ENCODE results near the gene ZSWIM7. TPM values are rescaled to one million over a fixed set of nuclear protein-coding genes. Genes with fewer than 3 reads are reported as not detected.

Gene ZSWIM7
- total RNA-seq, 2 experiments from 2014 or later = 27.2 to 33.2 TPM

DNA sequence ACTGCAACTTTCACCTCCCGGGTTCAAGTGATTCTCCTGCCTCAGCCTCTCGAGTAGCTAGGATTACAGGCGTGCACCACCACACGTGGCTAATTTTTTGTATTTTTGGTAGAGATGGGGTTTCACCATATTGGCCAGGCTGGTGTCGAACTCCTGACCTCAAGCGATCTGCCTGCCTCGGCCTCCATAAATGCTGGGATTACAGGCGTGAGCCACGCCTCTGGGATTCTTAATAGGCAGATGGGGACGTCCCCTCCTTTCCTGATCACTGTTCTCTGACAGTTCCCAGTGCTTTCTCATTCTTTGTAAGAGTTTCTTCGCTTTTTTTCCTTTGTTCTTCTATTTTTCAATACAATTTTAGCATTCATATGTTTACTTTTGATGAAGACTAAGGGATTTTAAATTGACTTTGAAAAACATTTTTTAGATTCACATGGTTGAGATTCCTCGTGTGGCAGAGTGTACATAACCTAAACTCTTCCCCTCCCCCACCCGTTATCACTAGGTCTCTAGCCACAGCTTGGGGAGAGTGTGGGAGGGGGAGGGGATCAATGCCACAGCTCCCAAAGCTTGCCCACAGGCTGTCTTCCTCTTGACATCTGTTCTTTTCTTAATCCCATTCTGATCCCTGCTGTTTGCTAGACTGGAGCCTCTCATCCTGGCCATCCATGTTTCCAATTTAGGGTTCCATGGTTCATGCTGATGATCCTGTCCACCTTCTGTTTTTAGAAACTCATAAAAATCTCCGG, 43.5 kb downstream of the ZSWIM7 start:
- no peaks in the 10 kb centered on the region for H3K36me3 ChIP-seq (ENCODE audit: insufficient read depth, low read length)
- ChIA-PET CTCF (ENCODE audit: unreplicated experiment) (no interaction called here), POLR2A (no interaction called here)
- no peak overlapping the region for H3K4me2 ChIP-seq (ENCODE audit: low read length)
- BruUV-seq (replicated peaks) = no TSS peak
- no peak overlapping the region for H3K4me3 ChIP-seq (ENCODE audit: low read depth, low read length, poor library complexity, severe bottlenecking)
- TF ChIP-seq CTCF (conservative IDR thresholded peaks at IDR 0.05; ENCODE audit: low read length) (no peak), EZH2phosphoT487 (IDR thresholded peaks at IDR 0.05; ENCODE audit: borderline replicate concordance, low read depth, low read length) (no peak)
- no peaks in the 10 kb centered on the region for H3K4me1 ChIP-seq (ENCODE audit: insufficient read depth, low read length, poor library complexity, severe bottlenecking)
- intact Hi-C loops (cut with micrococcal nuclease; ENCODE audit: unreplicated experiment) = no loop called here
- no peaks in the 10 kb centered on the region for H3K79me2 ChIP-seq (ENCODE audit: insufficient read depth, low read depth, low read length)
- H3K9me3 ChIP-seq (ENCODE audit: low read length) = no peaks in the 10 kb centered on the region
- H3K9me2 ChIP-seq (ENCODE audit: insufficient read depth, low read length) = no peaks in the 10 kb centered on the region
- no peak overlapping the region for H3K27ac ChIP-seq (ENCODE audit: low read depth, low read length, poor library complexity, severe bottlenecking)
- DNase-seq (ENCODE audit: low spot score) = no peak
- no peaks in the 10 kb centered on the region for H4K20me1 ChIP-seq (ENCODE audit: insufficient read depth, low read length)
- no peak overlapping the region for H2AFZ ChIP-seq (ENCODE audit: low read length)

- no peak for DNase-seq (ENCODE audit: low spot score)
- no peaks in the 10 kb centered on the region for H3K9me3 ChIP-seq (ENCODE audit: low read length)
- ChIA-PET CTCF (ENCODE audit: unreplicated experiment) (no interaction called here), POLR2A (no interaction called here)
- no peak overlapping the region for H2AFZ ChIP-seq (ENCODE audit: low read length)
- intact Hi-C loops (cut with micrococcal nuclease; ENCODE audit: unreplicated experiment) = no loop called here
- H3K27ac ChIP-seq (ENCODE audit: low read depth, low read length, poor library complexity, severe bottlenecking) = no peak overlapping the region
- no peaks in the 10 kb centered on the region for H3K4me1 ChIP-seq (ENCODE audit: insufficient read depth, low read length, poor library complexity, severe bottlenecking)
- H4K20me1 ChIP-seq (ENCODE audit: insufficient read depth, low read length) = no peaks in the 10 kb centered on the region
- H3K4me2 ChIP-seq (ENCODE audit: low read length) = no peak overlapping the region
- TF ChIP-seq EZH2phosphoT487 (IDR thresholded peaks at IDR 0.05; ENCODE audit: borderline replicate concordance, low read depth, low read length) (no peak), CTCF (conservative IDR thresholded peaks at IDR 0.05; ENCODE audit: low read length) (no peak)
- H3K4me3 ChIP-seq (ENCODE audit: low read depth, low read length, poor library complexity, severe bottlenecking) = no peak overlapping the region
- H3K79me2 ChIP-seq (ENCODE audit: insufficient read depth, low read depth, low read length) = no peaks in the 10 kb centered on the region
- no TSS peak for BruUV-seq (replicated peaks)
- no peaks in the 10 kb centered on the region for H3K36me3 ChIP-seq (ENCODE audit: insufficient read depth, low read length)
- no peaks in the 10 kb centered on the region for H3K9me2 ChIP-seq (ENCODE audit: insufficient read depth, low read length)
Observed at GRCh38 chr17:15954222-15954621, 45.3 kb downstream of the ZSWIM7 start.

GRCh38 chr17:15952916-15953790, 46.4 kb downstream of the ZSWIM7 start:
- no peak overlapping the region for H3K27ac ChIP-seq (ENCODE audit: low read depth, low read length, poor library complexity, severe bottlenecking)
- DNase-seq (ENCODE audit: low spot score) = no peak
- no peaks in the 10 kb centered on the region for H4K20me1 ChIP-seq (ENCODE audit: insufficient read depth, low read length)
- H3K36me3 ChIP-seq (ENCODE audit: insufficient read depth, low read length) = no peaks in the 10 kb centered on the region
- no peak overlapping the region for H3K4me2 ChIP-seq (ENCODE audit: low read length)
- no peaks in the 10 kb centered on the region for H3K4me1 ChIP-seq (ENCODE audit: insufficient read depth, low read length, poor library complexity, severe bottlenecking)
- intact Hi-C loops (cut with micrococcal nuclease; ENCODE audit: unreplicated experiment) = no loop called here
- H3K4me3 ChIP-seq (ENCODE audit: low read depth, low read length, poor library complexity, severe bottlenecking) = no peak overlapping the region
- TF ChIP-seq CTCF (conservative IDR thresholded peaks at IDR 0.05; ENCODE audit: low read length) (no peak), EZH2phosphoT487 (IDR thresholded peaks at IDR 0.05; ENCODE audit: borderline replicate concordance, low read depth, low read length) (no peak)
- BruUV-seq (replicated peaks) = no TSS peak
- no peaks in the 10 kb centered on the region for H3K79me2 ChIP-seq (ENCODE audit: insufficient read depth, low read depth, low read length)
- no peak overlapping the region for H2AFZ ChIP-seq (ENCODE audit: low read length)
- H3K9me3 ChIP-seq (ENCODE audit: low read length) = no peaks in the 10 kb centered on the region
- no peaks in the 10 kb centered on the region for H3K9me2 ChIP-seq (ENCODE audit: insufficient read depth, low read length)
- ChIA-PET CTCF (ENCODE audit: unreplicated experiment) (no interaction called here), POLR2A (no interaction called here)
